Body of pancreas (tissue), 4 donors: ENCODE data around the gene INO80C. TPM values are rescaled to one million over a fixed set of nuclear protein-coding genes. Genes with fewer than 3 reads are reported as not detected.

ENCODE experiments used
- ATAC-seq: fragments of 150-250 bp; one replicate; pipeline ENCODE4 v1.9.1; 2016
- DNase-seq, 4 donors: peaks; one replicate each; pipeline ENCODE4 v3.0.0-alpha.2; 2019
- H3K27ac ChIP-seq, 4 donors: fragments of 200-600 bp; sonication (generic); 1 replicate in 3 of 4; 2 replicates in 1 of 4; pipeline versions ENCODE4 v1.5.1 to v1.6.1; 2016 to 2019; ENCODE audit warnings: mild to moderate bottlenecking in 1 of 4, mixed read lengths in 1 of 4, moderate library complexity in 1 of 4
- H3K27me3 ChIP-seq, 2 donors: fragments of 200-600 bp; sonication (generic); one replicate each; pipeline ENCODE4 v1.6.0; 2016; ENCODE audit warnings: mild to moderate bottlenecking in 1 of 2
- H3K36me3 ChIP-seq, 2 donors: fragments of 200-600 bp; sonication (generic); replicated peaks in 1 of 2; 2 replicates each; pipeline ENCODE4 v1.5.1; 2016; ENCODE audit warnings: low read depth in 2 of 2; ENCODE audit not compliant: insufficient read depth in 1 of 2
- H3K4me1 ChIP-seq: fragments of 200-600 bp; sonication (generic); one replicate; pipeline ENCODE4 v1.6.0; 2016
- H3K4me3 ChIP-seq, 2 donors: fragments of 200-600 bp; sonication (generic); 1 replicate in 1 of 2; 2 replicates in 1 of 2; pipeline ENCODE4 v1.5.1; 2016 to 2019
- H3K9me3 ChIP-seq, 3 donors: fragments of 200-600 bp; sonication (generic); 1 replicate in 2 of 3; 2 replicates in 1 of 3; pipeline ENCODE4 v1.5.1; 2016
- POLR2A ChIP-seq, 3 donors: fragments of 450-650 bp; IDR thresholded peaks; one replicate each; pipeline ENCODE4 v1.6.1; 2016; ENCODE audit warnings: antibody characterized with exemption in 3 of 3, mild to moderate bottlenecking in 2 of 3
- WGBS, 2 donors: methylation state at CpG; one replicate each; pipeline ENCODE4 v1.1.5; 2017; 5-methylcytosine and 5-hydroxymethylcytosine counted together
- intact Hi-C: fragments of 100-400 bp; cut with DNase I; formaldehyde crosslinking; loops from one replicate; pipeline ENCODE4 v1.15.1; 2023
- small RNA-seq: library from RNA; depleted of rRNA; stranded (forward); fragments of <200 nt; gene quantifications from one replicate; pipeline ENCODE3, GENCODE V24; 2016
- total RNA-seq, 2 donors: library from RNA; depleted of rRNA; stranded (reverse); fragments of >200 nt; gene quantifications; one replicate each; pipeline ENCODE4 v1.1.0, GENCODE V29; 2016
- TF ChIP-seq, protein P1 (sequence below), 7 experiments: fragments of 450-650 bp in 4 of 7; fragments of 200-600 bp in 3 of 7; sonication (generic) in 3 of 7; IDR thresholded peaks; one replicate each; pipeline ENCODE4 v1.5.1; 2016 to 2019; ENCODE audit warnings: antibody characterized with exemption in 7 of 7

The INO80C gene
- total RNA-seq, 2 donors from 2014 or later = 1.6 to 10.4 TPM

DNA sequence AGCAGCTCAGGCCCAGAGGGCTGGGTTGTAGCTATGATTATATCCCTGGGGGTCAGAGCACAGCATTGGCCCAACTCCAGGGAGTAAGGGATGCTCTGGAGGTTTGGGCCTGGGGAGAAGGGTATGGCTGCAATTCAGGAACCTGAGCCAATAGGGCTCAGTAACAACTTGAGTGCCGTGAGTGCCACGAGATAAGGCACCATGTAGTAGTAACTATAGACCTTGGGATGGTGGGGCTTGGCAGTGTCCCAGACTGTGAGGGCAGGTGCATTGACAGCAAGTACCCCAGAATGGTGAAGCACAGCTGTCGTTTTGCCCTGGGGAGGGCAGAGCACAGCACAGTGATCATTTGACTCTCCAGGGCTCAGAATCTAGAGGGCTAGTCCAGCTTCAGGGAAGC, 75.5 kb downstream of the INO80C start:
- Histone ChIP-seq H3K9me3 (peaks cover 0 to 6% (median 0%) of the 10 kb centered on the region in 3 donors), H3K27me3 (no peaks in the 10 kb centered on the region), H3K4me3 (no peak overlapping the region), H3K36me3 (no peaks in the 10 kb centered on the region), H3K27ac (no peak overlapping the region), H3K4me1 (no peaks in the 10 kb centered on the region)
- TF ChIP-seq, protein P1, sequence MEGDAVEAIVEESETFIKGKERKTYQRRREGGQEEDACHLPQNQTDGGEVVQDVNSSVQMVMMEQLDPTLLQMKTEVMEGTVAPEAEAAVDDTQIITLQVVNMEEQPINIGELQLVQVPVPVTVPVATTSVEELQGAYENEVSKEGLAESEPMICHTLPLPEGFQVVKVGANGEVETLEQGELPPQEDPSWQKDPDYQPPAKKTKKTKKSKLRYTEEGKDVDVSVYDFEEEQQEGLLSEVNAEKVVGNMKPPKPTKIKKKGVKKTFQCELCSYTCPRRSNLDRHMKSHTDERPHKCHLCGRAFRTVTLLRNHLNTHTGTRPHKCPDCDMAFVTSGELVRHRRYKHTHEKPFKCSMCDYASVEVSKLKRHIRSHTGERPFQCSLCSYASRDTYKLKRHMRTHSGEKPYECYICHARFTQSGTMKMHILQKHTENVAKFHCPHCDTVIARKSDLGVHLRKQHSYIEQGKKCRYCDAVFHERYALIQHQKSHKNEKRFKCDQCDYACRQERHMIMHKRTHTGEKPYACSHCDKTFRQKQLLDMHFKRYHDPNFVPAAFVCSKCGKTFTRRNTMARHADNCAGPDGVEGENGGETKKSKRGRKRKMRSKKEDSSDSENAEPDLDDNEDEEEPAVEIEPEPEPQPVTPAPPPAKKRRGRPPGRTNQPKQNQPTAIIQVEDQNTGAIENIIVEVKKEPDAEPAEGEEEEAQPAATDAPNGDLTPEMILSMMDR (IDR thresholded peaks at IDR 0.05) = no peak
- TF ChIP-seq POLR2A (IDR thresholded peaks at IDR 0.05) = no peak
- ATAC-seq (no peak), DNase-seq (no peak)
- intact Hi-C loops = no loop called here
- WGBS, 2 donors = 38 to 57% methylated on average over 2 to 3 of the region's 3 CpGs

DNA sequence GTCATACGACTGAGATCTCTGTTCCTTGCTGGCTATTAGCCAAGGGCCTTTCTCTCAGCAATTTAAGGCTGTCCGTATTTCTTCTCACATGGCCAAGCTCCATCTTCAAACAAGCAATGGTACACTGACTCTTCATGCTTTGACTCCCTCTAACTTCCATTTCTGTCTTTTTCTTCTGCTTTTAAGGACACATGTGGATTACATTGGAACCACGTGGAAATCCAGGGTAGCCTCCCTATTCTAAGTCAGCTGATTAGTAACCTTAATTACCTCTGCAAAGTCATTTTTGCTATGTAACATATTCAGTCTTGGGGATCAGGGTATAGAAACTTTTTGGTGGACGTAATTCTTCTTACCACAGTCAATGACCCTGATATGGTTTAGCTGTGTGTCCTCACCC, 79.2 kb downstream of the INO80C start:
- no peak for TF ChIP-seq POLR2A (IDR thresholded peaks at IDR 0.05)
- TF ChIP-seq, protein P1 (IDR thresholded peaks at IDR 0.05) = no peak
- 67 to 84% methylated on average over 4 of the region's 4 CpGs for WGBS, 2 donors
- Histone ChIP-seq H3K27me3 (no peaks in the 10 kb centered on the region), H3K4me1 (no peaks in the 10 kb centered on the region), H3K9me3 (peaks cover 0 to 6% (median 0%) of the 10 kb centered on the region in 3 donors), H3K4me3 (no peak overlapping the region), H3K27ac (no peak overlapping the region), H3K36me3 (no peaks in the 10 kb centered on the region)
- intact Hi-C loops = no loop called here
- ATAC-seq (no peak), DNase-seq (no peak)

Small RNA genes within 50 kb of the gene (small RNA-seq; reads per million reads assigned to genes)
- not detected for gene AC007998.5

Other genes starting within 250 kb of the INO80C start
- gene ZSCAN30, start 207.7 kb downstream of the INO80C start, total RNA-seq = 10 to 100 TPM in 1 of 2 donors, 1 to 10 TPM in 1; 9.9 to 19.4 TPM
- 10 to 100 TPM; 17.9 to 18.5 TPM for gene ZNF24, start 153.5 kb downstream of the INO80C start, total RNA-seq
- gene ZNF396, start 120.6 kb downstream of the INO80C start, total RNA-seq = 1 to 10 TPM; 2.6 to 3.9 TPM
- gene GALNT1, start 83.8 kb upstream of the INO80C start, total RNA-seq = 10 to 100 TPM; 27.0 to 37.2 TPM